GM18858 (cell line): ENCODE results near the gene SCARF2.

Experiments used
- ATAC-seq: cut with Tn5 transposase; IDR thresholded peaks from one replicate; pipeline ENCODE4 v1.9.1; 2021; ENCODE audit not compliant: unreplicated experiment

Gene SCARF2

GRCh38 chr22:20441631-20442484 lies 4.2 kb upstream of the SCARF2 start:
- ATAC-seq, result no peak

- no peak for ATAC-seq
Observed at GRCh38 chr22:20440637-20441591, 3.3 kb upstream of the SCARF2 start.

GRCh38 chr22:20439928-20440575 lies 2.4 kb upstream of the SCARF2 start:
- no peak for ATAC-seq

GRCh38 chr22:20439556-20439927 lies 1.9 kb upstream of the SCARF2 start:
- no peak for ATAC-seq

GRCh38 chr22:20438678-20439492 lies 1.3 kb upstream of the SCARF2 start:
- no peak for ATAC-seq

DNA sequence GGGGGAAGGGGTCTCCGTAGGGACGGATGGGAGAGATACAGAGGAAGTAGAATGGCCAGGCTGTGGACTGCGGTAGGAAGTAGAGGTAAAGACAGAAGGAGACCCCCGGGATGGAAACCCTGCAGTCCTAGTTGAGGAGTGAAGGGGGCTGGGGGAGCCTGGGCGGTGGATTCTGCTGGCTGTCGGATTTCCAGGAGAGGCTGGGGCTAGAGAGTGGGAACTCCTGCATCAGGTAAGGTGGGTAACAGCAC lies 727 bp upstream of the SCARF2 start:
- ATAC-seq, result no peak

- no peak for ATAC-seq
Observed at GRCh38 chr22:20436768-20437612, 635 bp downstream of the SCARF2 start.

DNA sequence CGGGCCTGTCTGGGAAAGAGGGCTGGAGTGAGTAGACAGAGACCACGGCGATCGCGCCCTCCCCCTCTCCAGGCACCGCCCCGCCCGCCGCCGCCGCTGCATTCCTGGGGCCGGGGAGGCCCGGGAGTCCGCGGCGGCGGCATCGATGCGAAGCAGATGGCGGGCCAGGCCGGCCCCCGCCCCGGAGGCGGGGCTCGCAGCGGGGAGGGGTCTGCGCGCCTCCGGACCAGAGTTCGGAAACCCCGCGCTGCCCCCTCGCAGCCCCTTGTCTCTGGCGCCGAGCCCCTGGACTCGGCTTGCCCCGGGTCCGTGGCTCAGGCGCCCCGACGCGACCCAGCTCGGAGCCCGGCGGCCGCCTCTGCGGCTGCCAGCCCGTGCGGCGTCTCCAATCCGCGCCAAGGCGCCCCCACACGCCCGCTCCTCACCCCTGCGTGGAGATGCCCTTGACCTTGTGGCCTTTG lies 1.3 kb downstream of the SCARF2 start:
- ATAC-seq, result no peak

DNA sequence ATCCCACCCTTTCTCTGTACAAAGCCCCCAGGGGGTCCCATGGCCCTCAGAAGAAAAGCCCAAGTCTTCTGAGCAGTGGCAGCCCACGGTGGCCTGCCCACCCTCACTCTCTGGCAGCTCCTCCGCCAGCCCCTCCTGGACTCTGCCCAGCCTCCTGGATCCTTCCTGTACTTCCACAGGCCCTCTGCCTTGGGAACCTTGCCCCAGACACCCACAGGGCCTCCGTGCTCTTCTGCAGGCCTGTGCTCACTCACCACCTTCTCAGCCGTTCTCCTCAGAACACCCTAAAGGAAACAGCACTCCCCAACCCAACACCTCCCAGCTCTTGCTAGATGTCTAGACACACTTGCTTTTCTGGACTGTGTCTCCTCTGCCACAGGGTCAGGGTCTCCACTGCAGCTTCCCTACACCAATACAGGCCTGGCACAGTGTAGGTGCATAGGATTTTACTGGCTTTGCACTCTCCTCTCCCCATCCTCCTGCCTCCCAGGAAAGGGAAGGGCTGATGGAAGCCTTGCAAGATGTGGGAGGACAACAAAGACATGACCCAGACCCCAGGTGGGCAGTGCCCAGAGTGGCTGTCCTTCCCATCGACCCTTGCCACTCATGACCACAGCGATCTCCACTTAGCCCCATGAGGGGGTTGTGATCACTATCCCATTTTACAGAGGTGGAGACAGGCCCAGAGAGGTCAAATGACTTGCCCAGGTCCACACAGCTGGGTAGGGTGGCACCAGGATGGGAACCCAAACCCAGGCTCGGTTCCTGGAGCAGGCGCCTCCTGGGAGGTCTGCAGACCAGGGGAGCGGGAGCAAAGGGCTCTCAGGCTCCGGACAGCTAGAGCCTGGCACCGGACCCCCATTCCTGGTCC lies 2.0 kb downstream of the SCARF2 start:
- no peak for ATAC-seq

GRCh38 chr22:20434773-20435172 lies 2.9 kb downstream of the SCARF2 start:
- no peak for ATAC-seq

DNA sequence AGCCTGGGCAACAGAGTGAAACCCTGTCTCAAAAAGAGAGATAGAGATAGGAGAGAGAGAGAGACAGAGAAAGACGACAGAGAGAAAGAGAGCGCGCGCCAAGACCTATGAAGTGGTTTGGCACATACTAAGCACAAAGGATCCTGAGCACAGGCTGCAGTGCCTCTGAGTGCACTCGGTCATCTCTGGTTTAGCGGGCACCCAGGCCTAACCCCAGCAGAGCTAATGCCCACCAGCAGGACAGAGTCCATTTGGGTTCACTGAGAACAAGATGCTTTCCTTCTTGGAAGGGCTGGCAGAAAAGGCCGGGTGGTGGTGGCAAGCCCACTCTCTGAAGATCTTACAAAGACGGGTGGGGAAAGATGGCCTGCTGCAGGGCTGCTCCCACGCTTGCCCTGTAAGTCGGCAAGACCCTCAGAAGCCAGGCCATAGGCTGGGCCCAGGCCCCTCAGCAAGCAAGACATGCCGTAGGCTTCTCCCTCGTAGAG lies 3.3 kb downstream of the SCARF2 start:
- no peak for ATAC-seq

DNA sequence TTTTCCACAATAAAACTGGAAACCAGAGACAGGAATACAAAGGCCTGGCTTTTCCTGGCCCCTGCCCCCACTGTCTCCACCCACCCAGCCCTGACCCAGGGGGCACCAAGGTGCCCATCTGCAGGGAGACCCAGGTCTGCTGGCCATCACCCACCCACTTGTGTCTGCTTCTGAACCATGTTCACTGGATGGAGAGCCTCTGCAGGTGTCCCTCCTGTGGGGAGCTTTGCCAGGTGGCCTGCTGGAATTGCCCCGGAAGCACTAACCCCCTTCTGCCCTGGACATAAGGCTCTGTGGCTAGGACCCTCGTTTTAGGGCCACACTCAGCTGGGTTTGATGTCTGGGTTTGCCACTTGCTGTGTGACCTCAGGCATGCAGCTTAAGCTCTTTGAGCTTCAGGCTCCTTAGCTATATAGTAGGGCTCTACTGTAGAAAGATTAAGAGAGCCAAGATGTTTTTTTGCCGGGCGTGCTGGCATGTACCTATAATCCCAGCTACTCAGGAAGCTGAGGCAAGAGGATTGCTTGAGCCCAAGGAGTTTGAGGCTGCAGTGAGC lies 3.9 kb downstream of the SCARF2 start:
- ATAC-seq, result no peak

DNA sequence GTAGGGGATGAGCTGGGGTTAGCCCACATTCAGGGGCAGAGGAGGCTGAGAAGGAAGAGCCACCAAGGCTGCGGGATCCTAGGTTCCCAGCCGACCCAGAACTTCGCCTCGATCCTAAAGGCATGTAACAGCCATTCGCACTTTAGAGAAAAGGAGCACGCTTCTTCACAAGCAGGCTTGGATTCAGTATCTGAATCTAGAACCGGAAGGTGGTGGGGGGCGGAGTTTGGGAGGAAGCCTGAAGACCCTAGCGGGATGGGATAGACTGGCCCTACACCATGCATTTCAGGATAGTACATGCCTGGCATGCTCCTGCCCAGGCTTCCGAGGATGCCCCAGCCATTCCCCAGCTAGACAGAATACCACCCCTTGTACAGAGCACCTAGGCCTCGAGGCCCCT lies 4.4 kb downstream of the SCARF2 start:
- no peak for ATAC-seq

GRCh38 chr22:20432244-20432686 lies 5.4 kb downstream of the SCARF2 start:
- no peak for ATAC-seq

DNA sequence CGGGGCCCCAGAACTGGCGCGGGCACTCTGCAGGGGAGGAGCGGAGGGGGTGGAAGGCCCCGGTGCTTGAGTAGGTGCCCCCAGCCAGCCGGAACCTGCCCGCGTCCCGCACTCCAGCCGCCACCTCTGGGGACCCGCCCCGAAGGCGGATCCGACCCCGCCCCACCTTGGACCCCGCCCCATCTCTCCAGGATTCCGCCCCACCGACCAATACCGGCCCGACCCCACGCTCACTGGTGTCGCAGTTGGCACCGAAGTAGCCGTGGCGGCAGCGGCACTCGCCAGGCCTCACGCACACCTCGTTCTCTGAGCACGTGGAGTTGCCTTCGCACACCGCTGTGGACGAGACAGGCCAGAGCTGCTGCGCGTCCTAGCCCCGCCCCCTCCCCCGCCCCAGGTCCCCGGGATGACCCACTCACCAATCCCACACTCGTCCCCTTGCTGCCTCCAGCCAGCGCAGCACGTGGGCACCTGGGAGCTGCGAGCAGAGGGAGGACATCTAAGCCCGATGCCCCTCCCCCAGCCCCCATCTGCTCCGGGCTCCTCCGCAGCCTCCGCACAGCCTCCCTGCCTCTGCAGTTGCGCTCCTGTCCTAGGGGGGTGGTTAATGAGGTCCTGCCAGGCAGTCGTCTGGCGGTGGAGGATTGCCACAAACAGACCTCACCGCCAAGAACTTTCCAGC lies 6.0 kb downstream of the SCARF2 start:
- ATAC-seq, result no peak

- ATAC-seq, result no peak
Observed at GRCh38 chr22:20430720-20431510, 6.7 kb downstream of the SCARF2 start.

DNA sequence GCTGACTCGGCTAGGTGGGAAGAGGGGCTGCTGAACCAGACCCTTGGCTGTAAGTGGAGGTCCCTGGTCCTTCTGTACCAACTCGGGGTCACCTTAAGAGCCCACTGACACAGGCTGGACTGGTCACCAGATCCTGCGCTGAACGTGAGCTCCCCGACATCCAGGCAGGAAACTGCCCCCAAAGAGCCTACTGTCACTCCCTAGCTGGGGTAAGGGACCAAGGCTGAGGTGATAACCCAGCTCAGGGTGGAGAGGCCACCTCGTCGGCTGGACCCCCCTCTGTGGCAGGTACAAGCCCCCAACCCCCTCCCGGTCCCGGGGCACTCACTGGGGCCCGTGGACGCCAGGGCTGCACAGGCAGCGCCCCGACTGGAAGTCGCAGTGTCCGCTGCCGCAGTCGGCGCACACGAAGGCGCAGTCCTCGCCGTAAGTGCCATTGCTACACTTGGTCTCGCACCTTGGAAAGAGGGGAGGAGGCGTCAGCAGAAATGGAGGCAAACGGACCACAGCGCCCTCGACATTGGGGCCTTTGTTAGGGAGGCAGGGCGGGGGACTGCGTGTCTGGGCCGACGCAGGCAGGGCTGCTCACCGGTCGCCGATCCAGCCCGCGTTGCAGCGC lies 7.4 kb downstream of the SCARF2 start:
- ATAC-seq, result no peak
